Measurements from ENCODE around the gene MRPS18A. TPM values are rescaled to one million over a fixed set of nuclear protein-coding genes. Genes with fewer than 3 reads are reported as not detected.

Gene MRPS18A
- total and polyA plus RNA-seq, 9 of the 15 experiments (the other 6 are each of a cell fraction or from before 2014, with no cell fraction given) = 87.5 to 243 (median 125) TPM

DNA sequence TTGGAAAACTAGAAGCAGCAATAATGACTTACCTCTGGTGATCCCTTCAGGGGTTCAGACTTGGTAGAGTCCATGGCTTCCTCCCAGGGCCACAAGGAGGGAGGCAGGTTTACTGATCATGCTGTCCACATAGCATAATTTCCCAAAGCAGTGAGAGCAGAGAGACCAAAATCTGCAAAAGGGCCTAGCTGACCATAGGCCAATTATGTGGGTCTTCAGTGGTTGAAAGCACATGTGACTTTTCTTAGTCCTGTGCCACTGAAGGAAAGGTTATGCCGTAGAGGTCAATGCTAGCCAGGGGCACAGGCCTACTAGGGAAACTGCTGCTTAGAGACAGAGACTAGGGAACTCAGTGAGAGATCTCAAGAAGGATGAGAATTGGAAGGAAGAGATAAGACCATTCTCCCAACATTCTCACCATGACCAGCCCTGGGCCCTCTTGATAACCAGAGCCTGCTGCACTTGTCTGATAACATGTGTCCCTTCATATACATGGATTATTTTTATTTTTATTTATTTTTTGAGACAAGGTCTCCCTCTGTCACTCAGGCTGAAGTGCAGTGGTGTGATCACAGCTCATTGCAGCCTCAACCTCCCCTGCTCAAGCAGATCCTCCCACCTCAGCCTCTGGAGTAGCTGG, 56.5 kb downstream of the MRPS18A start (continued):
- TF ChIP-seq, protein P1, sequence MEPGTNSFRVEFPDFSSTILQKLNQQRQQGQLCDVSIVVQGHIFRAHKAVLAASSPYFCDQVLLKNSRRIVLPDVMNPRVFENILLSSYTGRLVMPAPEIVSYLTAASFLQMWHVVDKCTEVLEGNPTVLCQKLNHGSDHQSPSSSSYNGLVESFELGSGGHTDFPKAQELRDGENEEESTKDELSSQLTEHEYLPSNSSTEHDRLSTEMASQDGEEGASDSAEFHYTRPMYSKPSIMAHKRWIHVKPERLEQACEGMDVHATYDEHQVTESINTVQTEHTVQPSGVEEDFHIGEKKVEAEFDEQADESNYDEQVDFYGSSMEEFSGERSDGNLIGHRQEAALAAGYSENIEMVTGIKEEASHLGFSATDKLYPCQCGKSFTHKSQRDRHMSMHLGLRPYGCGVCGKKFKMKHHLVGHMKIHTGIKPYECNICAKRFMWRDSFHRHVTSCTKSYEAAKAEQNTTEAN (CRISPR knock-in tag; IDR thresholded peaks at IDR 0.05) = no peak
- TF ChIP-seq SPI1 (IDR thresholded peaks at IDR 0.05; ENCODE audit: borderline replicate concordance, low read depth, low read length) (peak; percentile 68; the same call in 1 of the 2 replicates), SMAD3 (CRISPR knock-in tag; conservative IDR thresholded peaks at IDR 0.05) (peak; percentile 82), RBM14 (IDR thresholded peaks at IDR 0.05; ENCODE audit: borderline replicate concordance, insufficient read depth, low read depth, low read length) (no peak), RBM22 (IDR thresholded peaks at IDR 0.05; ENCODE audit: low read depth, low read length, poor library complexity, severe bottlenecking) (no peak), EWSR1 (IDR thresholded peaks at IDR 0.05; ENCODE audit: borderline replicate concordance, low read depth, partially characterized antibody) (no peak), CBFA2T2 (conservative IDR thresholded peaks at IDR 0.05) (peak; percentile 99), ARNT (IDR thresholded peaks at IDR 0.05) (peak in 1 of 2 experiments; percentile 96; a peak in 2 of 4 replicates), MECOM (CRISPR knock-in tag; IDR thresholded peaks at IDR 0.05) (peak; percentile 60; the same call in 1 of the 2 replicates), PHB (CRISPR knock-in tag; IDR thresholded peaks at IDR 0.05) (no peak), BACH1 (tag; IDR thresholded peaks at IDR 0.05) (peak; percentile 75; the same call in 1 of the 2 replicates), SRSF3 (IDR thresholded peaks at IDR 0.05; ENCODE audit: insufficient read depth, low read length) (no peak), STAG1 (CRISPR knock-in tag; IDR thresholded peaks at IDR 0.05; ENCODE audit: borderline replicate concordance) (no peak), L3MBTL2 (IDR thresholded peaks at IDR 0.05) (peak; percentile 80), ZC3H8 (IDR thresholded peaks at IDR 0.05) (0 out of 2 replicates have a peak, but pooled peaks have one; percentile 50), HNRNPUL1 (IDR thresholded peaks at IDR 0.05; ENCODE audit: low read length) (no peak), NCOA4 (IDR thresholded peaks at IDR 0.05; ENCODE audit: partially characterized antibody) (peak; percentile 67), PURB (CRISPR knock-in tag; IDR thresholded peaks at IDR 0.05; ENCODE audit: low read depth) (no peak), TCF3 (CRISPR knock-in tag; IDR thresholded peaks at IDR 0.05) (peak; percentile 99), U2AF1 (optimal IDR thresholded peaks at IDR 0.05; ENCODE audit: low read depth, low read length) (no peak), SMAD2 (IDR thresholded peaks at IDR 0.05; ENCODE audit: low read depth, low read length) (no peak), MTF1 (CRISPR knock-in tag; IDR thresholded peaks at IDR 0.05; ENCODE audit: borderline replicate concordance) (peak; percentile 38; the same call in 1 of the 2 replicates)
- TF ChIP-seq, protein P2, sequence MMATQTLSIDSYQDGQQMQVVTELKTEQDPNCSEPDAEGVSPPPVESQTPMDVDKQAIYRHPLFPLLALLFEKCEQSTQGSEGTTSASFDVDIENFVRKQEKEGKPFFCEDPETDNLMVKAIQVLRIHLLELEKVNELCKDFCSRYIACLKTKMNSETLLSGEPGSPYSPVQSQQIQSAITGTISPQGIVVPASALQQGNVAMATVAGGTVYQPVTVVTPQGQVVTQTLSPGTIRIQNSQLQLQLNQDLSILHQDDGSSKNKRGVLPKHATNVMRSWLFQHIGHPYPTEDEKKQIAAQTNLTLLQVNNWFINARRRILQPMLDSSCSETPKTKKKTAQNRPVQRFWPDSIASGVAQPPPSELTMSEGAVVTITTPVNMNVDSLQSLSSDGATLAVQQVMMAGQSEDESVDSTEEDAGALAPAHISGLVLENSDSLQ (IDR thresholded peaks at IDR 0.05) = peak; percentile 98
- TF ChIP-seq, protein P3, sequence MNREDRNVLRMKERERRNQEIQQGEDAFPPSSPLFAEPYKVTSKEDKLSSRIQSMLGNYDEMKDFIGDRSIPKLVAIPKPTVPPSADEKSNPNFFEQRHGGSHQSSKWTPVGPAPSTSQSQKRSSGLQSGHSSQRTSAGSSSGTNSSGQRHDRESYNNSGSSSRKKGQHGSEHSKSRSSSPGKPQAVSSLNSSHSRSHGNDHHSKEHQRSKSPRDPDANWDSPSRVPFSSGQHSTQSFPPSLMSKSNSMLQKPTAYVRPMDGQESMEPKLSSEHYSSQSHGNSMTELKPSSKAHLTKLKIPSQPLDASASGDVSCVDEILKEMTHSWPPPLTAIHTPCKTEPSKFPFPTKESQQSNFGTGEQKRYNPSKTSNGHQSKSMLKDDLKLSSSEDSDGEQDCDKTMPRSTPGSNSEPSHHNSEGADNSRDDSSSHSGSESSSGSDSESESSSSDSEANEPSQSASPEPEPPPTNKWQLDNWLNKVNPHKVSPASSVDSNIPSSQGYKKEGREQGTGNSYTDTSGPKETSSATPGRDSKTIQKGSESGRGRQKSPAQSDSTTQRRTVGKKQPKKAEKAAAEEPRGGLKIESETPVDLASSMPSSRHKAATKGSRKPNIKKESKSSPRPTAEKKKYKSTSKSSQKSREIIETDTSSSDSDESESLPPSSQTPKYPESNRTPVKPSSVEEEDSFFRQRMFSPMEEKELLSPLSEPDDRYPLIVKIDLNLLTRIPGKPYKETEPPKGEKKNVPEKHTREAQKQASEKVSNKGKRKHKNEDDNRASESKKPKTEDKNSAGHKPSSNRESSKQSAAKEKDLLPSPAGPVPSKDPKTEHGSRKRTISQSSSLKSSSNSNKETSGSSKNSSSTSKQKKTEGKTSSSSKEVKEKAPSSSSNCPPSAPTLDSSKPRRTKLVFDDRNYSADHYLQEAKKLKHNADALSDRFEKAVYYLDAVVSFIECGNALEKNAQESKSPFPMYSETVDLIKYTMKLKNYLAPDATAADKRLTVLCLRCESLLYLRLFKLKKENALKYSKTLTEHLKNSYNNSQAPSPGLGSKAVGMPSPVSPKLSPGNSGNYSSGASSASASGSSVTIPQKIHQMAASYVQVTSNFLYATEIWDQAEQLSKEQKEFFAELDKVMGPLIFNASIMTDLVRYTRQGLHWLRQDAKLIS (CRISPR knock-in tag; IDR thresholded peaks at IDR 0.05) = peak; percentile 84
